OCI-LY3 (cell line): ENCODE data around the gene TSACC.

Experiments
- EZH2phosphoT487 ChIP-seq: fragments of 200-600 bp; shearing (Covaris generic); IDR thresholded peaks from 2 replicates; pipeline ENCODE4 v1.6.1; 2018; ENCODE audit warnings: antibody characterized with exemption, mixed run types, low read depth
- TF ChIP-seq, protein P1 (sequence below): fragments of 200-600, 300-600 bp; sonication (generic); IDR thresholded peaks from 2 replicates; pipeline ENCODE4 v1.5.1; 2014; ENCODE audit warnings: antibody characterized with exemption, low read length, low read depth

DNA sequence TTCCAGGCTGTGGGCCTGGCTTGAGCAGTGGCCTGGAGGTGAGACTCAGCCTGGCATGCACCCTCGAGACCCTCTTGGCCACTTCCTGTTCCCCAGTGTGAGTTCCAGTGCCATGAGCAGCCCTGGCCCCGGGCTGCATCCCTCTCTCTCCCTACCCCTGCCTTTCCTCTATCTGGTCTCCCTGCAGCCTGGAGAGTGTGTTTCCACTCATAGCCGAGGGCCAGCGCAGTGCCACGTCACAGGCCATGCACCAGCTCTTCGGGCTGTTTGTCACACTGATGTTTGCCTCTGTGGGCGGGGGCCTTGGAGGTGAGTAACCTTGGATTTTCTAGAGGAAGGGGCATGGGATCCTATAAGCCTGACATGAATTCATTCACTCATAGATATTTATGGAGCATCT is 44.2 kb downstream of the TSACC start:
- TF ChIP-seq, protein P1, sequence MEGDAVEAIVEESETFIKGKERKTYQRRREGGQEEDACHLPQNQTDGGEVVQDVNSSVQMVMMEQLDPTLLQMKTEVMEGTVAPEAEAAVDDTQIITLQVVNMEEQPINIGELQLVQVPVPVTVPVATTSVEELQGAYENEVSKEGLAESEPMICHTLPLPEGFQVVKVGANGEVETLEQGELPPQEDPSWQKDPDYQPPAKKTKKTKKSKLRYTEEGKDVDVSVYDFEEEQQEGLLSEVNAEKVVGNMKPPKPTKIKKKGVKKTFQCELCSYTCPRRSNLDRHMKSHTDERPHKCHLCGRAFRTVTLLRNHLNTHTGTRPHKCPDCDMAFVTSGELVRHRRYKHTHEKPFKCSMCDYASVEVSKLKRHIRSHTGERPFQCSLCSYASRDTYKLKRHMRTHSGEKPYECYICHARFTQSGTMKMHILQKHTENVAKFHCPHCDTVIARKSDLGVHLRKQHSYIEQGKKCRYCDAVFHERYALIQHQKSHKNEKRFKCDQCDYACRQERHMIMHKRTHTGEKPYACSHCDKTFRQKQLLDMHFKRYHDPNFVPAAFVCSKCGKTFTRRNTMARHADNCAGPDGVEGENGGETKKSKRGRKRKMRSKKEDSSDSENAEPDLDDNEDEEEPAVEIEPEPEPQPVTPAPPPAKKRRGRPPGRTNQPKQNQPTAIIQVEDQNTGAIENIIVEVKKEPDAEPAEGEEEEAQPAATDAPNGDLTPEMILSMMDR = no peak
- no peak for TF ChIP-seq EZH2phosphoT487
